HG03196 (cell line): ENCODE results near the gene IQUB.
"Not testable (repeated sequence)": the region's sequence is repeated elsewhere in the genome, so short reads cannot be mapped to it uniquely, and the experiment has no call there.

ENCODE experiments used
- ATAC-seq: cut with Tn5 transposase; IDR thresholded peaks from one replicate; pipeline ENCODE4 v1.9.1; 2021; ENCODE audit not compliant: unreplicated experiment

IQUB gene

DNA sequence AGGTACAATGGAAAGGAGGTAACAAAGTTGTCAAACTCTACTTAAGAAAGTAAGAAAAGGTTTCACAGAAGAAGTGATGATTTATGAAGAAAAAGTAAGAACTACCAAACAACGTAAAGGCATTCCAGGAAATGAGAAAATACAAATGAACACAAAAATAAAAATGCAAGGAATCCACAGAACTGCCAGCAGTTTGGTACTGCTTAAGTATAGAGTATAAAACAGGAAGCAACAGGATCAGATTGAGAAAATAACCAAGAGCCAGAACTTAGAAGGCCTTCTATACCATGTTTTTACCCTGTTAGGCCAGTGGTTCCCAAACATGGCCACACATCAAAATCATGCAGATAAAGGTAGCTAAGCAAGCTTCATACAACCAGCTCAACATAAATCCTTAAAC, 14.0 kb upstream of the IQUB start:
- no peak for ATAC-seq

DNA sequence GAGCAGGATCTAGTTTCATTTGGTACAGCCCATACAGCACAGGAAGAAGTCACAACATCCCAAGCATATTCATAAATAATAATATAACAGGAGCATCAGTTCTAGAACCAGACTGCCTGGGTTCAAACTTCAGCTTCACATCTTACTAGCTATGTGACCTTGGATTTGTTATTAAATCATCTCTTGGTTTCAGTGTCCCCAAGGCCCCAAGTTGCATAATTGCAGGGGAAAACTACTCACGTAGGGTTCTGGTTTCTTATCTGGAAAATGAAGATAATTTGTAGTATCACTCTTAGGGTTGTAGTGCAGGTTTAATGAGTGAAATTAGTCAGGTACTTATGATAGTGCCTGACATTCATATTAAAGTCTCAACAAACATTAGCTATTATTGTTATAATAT, 5.5 kb upstream of the IQUB start:
- peak; percentile 27 for ATAC-seq

DNA sequence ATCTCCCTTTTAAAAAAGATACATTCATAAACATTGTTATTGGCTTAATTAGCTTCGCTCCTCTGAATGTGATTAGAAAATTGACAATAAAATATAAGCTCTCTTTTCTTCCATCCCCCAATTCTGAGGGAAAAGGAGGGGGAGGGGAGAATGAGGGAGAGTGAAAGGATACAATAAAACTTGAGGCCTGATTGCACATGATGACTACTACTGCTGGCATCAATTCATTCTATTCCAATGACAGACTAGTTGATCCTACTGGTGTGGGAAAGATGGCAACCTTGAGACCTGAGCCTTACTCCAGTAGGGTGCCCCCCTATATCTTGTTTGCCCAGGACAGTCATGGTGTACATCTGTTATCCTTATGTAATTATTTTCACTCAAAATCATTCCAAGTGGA, 4.5 kb upstream of the IQUB start:
- ATAC-seq, result no peak

DNA sequence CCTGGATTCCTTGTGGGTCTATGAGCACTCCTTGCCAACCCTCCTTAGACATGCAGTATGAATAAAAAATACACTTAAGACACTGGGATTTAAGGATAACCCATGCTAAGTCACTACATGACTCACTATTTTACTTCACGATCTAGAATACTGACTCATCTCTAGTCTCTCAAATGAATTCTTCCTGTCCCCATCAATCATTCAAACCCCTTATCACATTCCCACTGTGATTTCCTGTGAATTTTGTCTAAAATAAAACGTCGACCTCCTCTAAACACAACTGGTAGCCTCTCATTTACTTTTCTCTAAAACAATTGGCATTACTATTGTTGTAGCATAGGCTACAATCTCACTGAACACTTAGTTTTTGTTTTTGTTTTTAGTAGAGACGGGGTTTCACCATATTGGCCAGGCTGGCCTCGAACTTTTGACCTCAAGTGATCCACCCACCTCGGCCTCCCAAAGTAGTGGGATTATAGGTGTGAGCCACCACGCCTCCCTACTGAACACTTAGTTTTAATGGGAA, 3.9 kb upstream of the IQUB start:
- ATAC-seq, result no peak

DNA sequence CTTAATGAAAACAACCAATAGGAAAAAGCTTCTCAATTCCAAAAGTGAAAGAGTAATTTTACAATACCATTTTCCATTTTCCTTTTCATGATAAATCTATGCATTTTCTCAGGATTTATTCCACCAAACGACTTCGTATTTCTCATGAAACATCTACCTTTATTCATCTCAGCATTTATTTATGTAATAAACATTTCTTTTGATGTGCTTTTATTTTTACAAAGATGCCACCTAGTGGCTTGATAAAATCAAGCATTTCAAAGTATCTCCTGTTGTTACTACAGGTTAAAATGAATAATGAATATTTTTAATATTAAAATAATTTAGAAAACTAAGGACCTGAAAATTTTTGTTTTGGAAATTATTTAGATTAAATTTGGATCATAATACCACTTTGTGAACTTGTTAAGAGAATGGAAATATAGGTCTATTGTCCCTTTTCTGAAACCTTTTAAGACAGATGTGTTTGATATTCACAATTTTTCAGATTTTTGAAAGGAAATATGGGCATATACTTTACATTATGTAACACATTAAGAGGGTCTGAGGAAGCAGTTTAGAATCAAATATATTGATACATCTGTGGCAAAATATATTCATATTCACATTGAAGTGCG, 2.7 kb upstream of the IQUB start:
- no peak for ATAC-seq

DNA sequence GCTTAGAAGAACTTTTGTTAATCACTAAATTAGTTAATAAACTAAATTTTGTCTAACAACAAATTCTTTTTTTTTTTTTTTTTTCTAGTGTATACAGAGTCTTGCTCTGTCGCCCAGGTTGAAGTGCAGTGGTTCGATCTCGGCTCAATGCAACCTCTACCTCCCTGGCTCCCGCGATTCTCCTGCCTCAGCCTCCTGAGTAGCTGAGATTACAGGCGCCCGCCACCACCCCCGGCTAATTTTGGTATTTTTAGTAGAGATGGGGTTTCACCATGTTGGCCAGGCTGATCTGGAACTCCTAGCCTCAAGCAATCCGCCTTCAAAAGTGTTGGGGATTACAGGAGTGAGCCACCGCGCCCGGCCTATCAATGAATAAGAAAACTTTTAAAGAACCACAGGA, 1.1 kb upstream of the IQUB start:
- ATAC-seq, result no peak

DNA sequence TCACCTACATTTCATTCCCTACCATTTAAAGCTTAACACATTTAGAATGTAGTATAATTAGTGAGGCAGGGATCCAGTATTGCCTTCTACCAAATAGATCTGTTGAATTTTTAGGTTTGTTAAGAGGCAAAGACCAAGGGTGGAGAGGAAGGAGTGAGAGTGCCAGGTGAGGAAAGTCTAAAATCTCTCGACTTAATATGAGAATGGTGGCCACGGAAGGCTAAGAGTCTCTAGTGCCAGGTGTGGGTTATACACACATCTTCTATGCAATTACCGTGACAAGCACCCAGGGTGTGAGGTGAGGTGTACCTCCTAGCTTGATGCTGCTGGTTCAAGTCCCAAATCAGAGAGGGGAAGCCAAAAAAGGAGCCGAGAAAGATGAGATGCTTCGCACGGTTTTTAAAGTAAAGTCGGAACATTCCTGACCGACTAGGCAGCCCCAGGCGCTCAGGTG, 439 bp downstream of the IQUB start:
- ATAC-seq, result peak; percentile 5

DNA sequence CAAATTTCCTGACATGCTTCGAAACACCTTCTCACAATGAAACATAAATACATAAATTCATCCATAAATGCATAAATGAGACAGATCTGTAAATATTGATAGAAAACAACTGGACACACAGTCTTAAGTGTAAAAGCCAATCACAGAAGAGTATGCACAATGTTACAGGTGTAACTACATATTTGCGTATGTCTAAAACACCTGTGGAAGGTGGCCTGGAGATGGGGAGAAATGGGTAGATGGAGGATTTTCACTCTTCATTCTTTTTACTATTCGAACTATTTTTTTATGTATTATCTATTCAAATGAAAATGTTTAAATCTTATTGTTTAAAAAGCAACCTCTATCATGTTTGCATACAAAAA, 860 bp downstream of the IQUB start:
- no peak for ATAC-seq

DNA sequence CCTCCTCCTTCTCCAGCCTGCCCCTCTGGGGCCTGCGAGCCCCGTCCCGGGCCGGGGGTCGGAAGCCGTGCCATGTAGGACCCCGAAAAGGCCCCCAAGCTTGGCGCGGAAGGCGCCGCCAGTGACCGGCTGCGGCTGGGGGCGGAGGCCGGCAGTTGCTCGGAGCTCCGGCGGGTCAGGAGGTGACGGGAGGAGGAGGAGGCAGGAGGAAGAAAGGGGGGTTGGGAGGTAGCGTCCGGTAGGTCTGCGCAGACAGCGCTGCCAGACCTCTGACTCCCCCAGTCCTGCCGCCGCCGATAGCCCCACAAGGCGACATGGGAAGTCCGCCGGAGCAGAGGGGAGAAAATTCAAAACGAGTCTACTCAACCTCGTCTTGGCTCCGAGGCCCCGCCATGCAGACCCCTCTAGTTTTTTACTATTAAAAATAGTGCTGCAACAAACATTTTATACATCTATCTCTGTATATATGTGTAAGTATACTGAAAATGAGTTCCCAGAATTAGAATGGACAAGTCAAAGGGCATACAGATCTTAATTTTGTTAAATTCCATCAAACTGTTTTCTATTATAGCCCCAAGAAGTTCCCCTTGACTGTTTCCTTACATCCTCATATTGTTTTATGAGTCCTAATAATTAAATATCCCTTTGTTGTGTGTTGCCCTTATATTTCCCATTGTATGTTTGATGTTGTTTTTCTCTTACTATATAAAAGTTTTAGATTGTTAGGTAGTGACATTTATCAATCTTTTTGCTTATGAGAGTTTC, 1.4 kb downstream of the IQUB start:
- ATAC-seq, result peak; percentile 25

DNA sequence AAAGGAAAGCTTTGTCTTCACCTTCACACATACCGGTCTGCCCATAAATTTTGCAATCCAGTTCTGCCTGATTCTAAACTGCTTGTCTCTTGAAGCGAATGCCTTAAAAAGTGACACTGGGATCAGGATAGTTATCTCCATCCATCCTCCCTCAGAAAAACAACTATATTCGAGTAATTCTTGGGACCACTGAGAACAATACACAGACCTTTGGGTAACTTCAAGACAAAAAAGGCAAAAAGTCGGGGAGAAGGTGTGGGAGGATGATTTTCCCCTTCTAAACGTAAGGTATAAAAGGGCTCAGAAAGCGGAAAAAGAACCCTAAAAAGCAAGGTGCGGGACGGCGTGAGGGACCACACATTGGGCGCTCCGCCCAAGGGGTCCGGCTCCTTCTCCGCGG, 2.1 kb downstream of the IQUB start:
- ATAC-seq, result not testable (repeated sequence)

DNA sequence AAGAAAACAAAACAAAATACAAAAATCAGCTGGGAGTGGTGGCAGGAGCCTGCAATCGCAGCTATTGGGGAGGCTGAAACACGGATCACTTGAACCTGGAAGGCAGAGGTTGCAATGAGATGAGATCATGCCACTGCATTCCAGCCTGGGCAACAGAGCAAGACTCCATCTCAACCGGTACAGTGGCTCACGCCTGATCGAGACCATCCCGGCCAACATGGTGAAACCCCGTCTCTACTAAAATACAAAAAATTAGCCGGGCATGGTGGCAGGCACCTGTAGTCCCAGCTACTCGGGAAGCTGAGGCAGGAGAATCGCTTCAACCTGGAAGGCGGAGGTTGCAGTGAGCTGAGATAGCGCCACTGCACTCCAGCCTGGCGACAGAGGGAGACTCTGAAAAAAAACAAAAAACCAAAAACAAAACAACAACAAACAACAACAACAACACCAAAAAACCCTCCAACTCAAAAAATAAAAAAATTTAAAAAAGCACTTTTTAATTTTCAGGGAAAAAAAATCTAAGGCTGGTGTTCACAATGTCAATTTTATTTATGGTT, 4.3 kb downstream of the IQUB start:
- ATAC-seq, result not testable (repeated sequence)

DNA sequence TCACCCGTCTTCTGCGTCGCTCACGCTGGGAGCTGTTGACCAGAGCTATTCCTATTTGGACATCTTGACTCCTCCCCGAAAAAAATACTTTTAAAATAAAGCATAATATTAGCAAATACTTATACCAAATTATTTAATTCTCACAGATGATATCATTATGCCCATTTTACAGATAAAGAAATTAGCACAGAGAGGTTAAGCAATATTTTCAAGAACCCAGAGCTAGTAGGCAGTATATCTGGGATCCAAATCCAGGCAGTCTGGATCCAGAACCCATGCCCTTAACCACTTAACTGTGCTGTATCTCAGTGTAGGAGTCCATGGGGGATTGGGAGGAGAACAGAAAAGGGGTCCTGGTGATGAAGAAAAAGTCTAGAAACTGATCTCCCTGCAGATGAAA, 6.1 kb downstream of the IQUB start:
- no peak for ATAC-seq

DNA sequence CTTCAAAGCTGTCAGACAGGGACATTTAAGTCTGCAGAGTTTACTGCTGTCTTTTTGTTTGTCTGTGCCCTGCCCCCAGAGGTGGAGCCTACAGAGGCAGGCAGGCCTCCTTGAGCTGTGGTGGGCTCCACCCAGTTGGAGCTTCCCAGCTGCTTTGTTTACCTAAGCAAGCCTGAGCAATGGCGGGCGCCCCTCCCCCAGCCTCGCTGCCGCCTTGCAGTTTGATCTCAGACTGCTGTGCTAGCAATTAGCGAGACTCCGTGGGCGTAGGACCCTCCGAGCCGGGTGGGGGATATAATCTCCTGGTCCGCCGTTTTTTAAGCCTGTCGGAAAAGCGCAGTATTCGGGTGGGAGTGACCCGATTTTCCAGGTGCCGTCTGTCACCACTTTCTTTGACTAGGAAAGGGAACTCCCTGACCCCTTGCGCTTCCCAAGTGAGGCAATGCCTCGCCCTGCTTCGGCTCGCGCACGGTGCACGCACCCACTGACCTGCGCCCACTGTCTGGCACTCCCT, 6.6 kb downstream of the IQUB start:
- ATAC-seq, result not testable (repeated sequence)

DNA sequence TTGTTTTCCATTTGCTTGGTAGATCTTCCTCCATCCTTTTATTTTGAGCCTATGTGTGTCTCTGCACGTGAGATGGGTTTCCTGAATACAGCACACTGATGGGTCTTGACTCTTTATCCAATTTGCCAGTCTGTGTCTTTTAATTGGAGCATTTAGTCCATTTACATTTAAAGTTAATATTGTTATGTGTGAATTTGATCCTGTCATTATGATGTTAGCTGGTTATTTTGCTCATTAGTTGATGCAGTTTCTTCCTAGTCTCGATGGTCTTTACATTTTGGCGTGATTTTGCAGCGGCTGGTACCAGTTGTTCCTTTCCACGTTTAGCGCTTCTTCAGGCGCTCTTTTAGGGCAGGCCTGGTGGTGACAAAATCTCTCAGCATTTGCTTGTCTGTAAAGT, 7.9 kb downstream of the IQUB start:
- ATAC-seq, result not testable (repeated sequence)

DNA sequence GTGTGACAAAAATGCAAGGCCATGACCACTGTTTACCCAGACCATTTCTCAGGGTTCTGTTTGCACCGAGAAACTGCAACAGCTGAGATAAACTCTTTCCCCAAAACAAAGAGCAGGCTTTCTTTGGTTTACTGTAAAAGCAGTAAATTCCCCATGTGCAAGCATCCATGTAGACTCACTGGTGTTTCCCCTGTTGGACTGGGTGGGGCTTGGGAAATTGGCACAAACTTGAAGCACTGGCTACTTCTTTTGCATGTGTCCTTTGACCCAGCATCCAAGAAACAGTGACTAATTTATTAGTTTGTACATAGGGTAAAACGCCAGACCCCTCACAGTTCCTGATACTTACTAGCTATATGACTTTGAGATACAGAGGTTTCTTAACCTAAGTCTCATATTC, 12.3 kb downstream of the IQUB start:
- no peak for ATAC-seq

DNA sequence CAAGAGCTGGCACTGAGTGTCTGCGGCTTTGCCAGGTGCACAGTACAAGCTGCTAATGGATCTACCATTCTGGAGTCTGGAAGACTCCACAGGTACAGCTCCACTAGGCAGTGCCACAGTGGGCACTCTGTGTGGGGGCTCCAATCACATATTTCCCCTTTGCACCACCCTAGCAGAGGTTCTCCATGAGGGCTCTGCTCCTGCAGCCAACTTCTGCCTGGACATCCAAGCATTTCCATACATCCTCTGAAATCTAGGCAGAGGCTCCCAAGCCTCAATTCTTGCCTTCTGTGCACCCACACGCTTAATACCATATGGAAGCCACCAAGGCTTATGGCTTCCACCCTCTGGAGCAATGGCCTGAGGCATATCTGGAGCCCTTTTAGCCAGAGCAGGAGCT, 29.2 kb downstream of the IQUB start:
- no peak for ATAC-seq

DNA sequence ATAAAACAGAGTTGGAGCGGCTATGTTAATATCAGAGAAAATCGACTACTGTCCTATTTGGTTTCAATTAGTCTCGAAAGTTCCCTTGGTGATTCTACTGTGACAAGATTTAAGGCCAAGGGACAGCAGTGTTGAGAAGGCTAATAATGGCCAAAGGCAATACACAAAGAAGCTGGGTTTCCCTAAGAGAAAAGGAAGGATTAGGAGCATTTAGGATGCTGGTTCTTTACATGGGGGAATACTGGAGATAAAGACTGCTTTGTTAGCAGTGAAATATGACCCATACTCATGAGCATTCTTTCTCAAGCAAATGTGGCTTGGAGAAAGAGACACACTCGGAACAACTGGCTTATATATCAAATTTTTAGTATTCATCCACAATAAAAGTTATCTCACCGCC, 32.2 kb downstream of the IQUB start:
- no peak for ATAC-seq

DNA sequence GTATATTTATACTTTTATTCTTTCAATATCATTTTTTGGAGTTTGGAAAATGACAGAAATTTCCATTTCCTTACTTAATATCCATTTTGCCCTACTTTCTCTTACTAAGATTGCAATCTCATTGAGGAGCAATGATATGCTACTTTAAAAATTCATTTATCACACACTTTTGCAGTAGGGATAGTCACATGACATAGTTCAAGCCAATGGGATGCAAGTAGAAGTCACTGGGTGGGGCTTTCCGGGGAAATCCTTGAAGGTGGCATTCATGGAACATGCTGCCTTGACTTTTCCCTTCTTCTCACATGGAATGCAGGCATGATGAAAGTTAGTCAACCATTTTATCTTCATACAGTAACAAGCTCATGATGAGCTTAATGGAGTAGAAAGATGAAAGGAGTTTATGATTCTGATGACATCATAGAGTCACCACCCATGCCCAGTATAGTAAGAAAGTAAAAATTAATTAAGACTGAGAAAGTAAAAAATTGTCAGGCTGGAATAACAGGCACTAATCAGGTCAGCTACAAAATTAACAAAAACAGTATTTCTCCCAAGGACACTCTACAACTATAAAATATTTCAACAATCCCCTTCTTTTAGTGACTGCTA, 33.4 kb downstream of the IQUB start:
- no peak for ATAC-seq

DNA sequence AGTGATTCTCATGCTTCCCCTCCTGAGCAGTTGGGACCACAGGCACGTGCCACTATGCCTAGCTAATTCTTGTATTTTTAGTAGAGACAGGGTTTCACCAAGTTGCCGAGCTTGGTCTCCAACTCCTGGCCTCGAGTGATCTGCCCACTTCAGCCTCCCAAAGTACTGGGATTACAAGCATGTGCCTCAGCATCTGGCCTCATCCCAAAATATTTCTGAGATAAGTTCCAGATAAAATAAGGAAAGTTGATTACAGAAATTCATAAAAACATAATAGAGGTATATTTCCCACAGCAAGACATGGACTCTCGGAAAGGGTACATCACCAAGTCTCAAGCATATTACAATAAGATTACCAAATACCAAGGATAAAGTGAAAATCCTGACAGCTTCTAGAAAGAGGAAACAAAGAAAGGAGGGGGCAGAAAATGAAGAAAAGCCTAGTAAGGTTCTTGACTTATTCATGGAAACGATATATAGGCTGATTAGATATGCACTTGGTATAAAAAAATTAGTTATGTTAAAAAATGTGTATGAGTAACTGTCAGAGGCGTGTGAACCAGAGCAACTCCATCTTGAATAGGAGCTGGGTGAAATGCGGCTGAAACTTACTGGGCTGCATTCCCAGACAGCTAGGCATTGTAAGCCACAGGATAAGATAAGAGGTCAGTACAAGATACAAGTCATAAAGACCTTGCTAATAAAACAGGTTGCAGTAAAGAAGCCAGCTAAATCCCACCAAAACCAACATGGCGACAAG, 35.0 kb downstream of the IQUB start:
- ATAC-seq, result no peak

DNA sequence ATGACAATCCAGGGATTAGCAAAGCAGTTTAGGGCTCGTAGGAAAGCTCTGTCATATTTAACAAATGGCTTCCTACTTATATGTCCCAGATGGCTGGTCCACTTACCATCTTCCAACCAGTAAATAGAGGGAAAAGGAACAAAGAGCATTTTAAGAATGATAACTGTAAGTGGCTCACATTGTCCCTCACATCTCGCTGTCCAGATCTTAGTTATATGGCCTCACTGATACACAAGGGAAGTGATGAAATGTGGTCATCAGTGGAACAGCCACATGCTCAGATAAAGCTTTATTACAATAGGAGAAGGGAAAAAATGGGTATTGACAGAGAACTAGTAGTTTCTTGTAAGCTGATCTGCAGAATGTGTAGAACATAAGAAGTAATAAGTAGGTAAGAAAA, 35.8 kb downstream of the IQUB start:
- ATAC-seq, result no peak

DNA sequence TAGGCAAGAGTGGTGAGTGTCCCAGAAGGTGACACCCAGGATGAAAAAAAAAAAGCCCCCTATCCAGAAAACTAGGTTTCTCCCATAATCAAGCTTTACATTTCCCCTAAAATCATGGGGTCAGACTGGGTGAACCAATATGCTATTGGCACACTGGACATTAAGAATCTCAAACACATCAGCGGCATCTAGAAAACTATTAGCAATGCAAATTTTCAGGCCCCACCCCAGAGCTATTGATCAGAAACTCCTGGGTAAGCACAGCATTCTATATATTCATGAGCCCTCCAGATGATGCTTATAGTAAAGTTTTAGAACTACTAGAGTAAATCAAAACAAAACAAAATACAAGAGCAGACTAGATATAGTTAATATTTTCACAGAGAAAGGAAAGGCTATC, 36.4 kb downstream of the IQUB start:
- no peak for ATAC-seq
